ENCODE data around the gene UNK. TPM values are rescaled to one million over a fixed set of nuclear protein-coding genes. Genes with fewer than 3 reads are reported as not detected.

Gene UNK
- total and polyA plus RNA-seq, 2 of the 13 experiments (the other 11 are each of a cell fraction or from before 2014, with no cell fraction given): 31.6 to 33.0 TPM

GRCh38 chr17:75855310-75856061, 70.9 kb downstream of the UNK start, which contains the start of gene WBP2 (continued):
- TF ChIP-seq KDM1A (CRISPR knock-in tag; IDR thresholded peaks at IDR 0.05) (no peak), ZNF644 (CRISPR knock-in tag; IDR thresholded peaks at IDR 0.05; ENCODE audit: low read depth) (no peak), GATA4 (IDR thresholded peaks at IDR 0.05; ENCODE audit: borderline replicate concordance, low read depth) (peak; percentile 84), PRDM10 (CRISPR knock-in tag; IDR thresholded peaks at IDR 0.05; ENCODE audit: low read depth) (peak; percentile 82; the same call in 1 of the 2 replicates), AKAP8 (CRISPR knock-in tag; IDR thresholded peaks at IDR 0.05) (peak; percentile 92; the same call in 1 of the 2 replicates), PITX1 (CRISPR knock-in tag; IDR thresholded peaks at IDR 0.05) (no peak; the same call in 1 of the 2 replicates), KAT2B (IDR thresholded peaks at IDR 0.05; ENCODE audit: borderline replicate concordance, low read depth, low read length) (no peak), TARDBP (CRISPR knock-in tag; IDR thresholded peaks at IDR 0.05) (peak; percentile 76), PAX8 (CRISPR knock-in tag; IDR thresholded peaks at IDR 0.05; ENCODE audit: borderline replicate concordance) (no peak), ZNF205 (CRISPR knock-in tag; IDR thresholded peaks at IDR 0.05) (peak; percentile 52; the same call in 1 of the 2 replicates), HNRNPL (IDR thresholded peaks at IDR 0.05; ENCODE audit: low read depth, low read length) (no peak; the same call in 1 of the 2 replicates), ZNF770 (CRISPR knock-in tag; IDR thresholded peaks at IDR 0.05) (peak; percentile 60; the same call in 1 of the 2 replicates), SOX13 (IDR thresholded peaks at IDR 0.05) (no peak), SOX13 (CRISPR knock-in tag; conservative IDR thresholded peaks at IDR 0.05 in 1 of 2, IDR thresholded peaks at IDR 0.05 in 1 of 2) (peak in 1 of 2 experiments; percentile 39; a peak in 1 of 4 replicates), ARNTL (CRISPR knock-in tag; IDR thresholded peaks at IDR 0.05) (peak; percentile 94; the same call in 1 of the 2 replicates), ZNF18 (CRISPR knock-in tag; IDR thresholded peaks at IDR 0.05; ENCODE audit: insufficient replicate concordance) (peak; percentile 94), ZNF253 (CRISPR knock-in tag; IDR thresholded peaks at IDR 0.05; ENCODE audit: borderline replicate concordance) (peak; percentile 84; the same call in 1 of the 2 replicates), FOXK1 (CRISPR knock-in tag; IDR thresholded peaks at IDR 0.05; ENCODE audit: borderline replicate concordance, low read depth) (peak; percentile 98), CHCHD3 (CRISPR knock-in tag; IDR thresholded peaks at IDR 0.05) (no peak; the same call in 1 of the 2 replicates), CHD4 (IDR thresholded peaks at IDR 0.05; ENCODE audit: borderline replicate concordance, low read length) (no peak)

Data from HepG2 (cell line).